Activated gamma-delta T cell treated with anti-CD3 and anti-CD28 coated beads, Interleukin-2, amount 50 U/mL, for 16 hours (primary cell): ENCODE results near the gene F3.

Source experiments
- DNase-seq: peaks from one replicate; pipeline ENCODE4 v3.0.0-alpha.2; 2020; ENCODE audit warnings: low read depth

The F3 gene

GRCh38 chr1:94527447-94528031, 14.0 kb downstream of the F3 start:
- DNase-seq = no peak

- DNase-seq = no peak
Measured at GRCh38 chr1:94526152-94526980, 15.2 kb downstream of the F3 start.

- no peak for DNase-seq
Measured at GRCh38 chr1:94524531-94524930, 17.0 kb downstream of the F3 start.

- no peak for DNase-seq
Measured at GRCh38 chr1:94522304-94522703, 19.3 kb downstream of the F3 start.

GRCh38 chr1:94519351-94519750, 22.2 kb downstream of the F3 start:
- no peak for DNase-seq

GRCh38 chr1:94515296-94515947, 26.1 kb downstream of the F3 start:
- no peak for DNase-seq

GRCh38 chr1:94514095-94514727, 27.3 kb downstream of the F3 start:
- no peak for DNase-seq

- no peak for DNase-seq
Measured at GRCh38 chr1:94512816-94513215, 28.7 kb downstream of the F3 start.

- no peak for DNase-seq
Measured at GRCh38 chr1:94504601-94505000, 37.0 kb downstream of the F3 start.

- no peak for DNase-seq
Measured at GRCh38 chr1:94503153-94503552, 38.4 kb downstream of the F3 start.

- no peak for DNase-seq
Measured at GRCh38 chr1:94501935-94502334, 39.6 kb downstream of the F3 start.

- DNase-seq = no peak
Measured at GRCh38 chr1:94501426-94501825, 40.1 kb downstream of the F3 start.

GRCh38 chr1:94496076-94496755, 45.3 kb downstream of the F3 start:
- no peak for DNase-seq

GRCh38 chr1:94490556-94490955, 51.0 kb downstream of the F3 start:
- no peak for DNase-seq

- no peak for DNase-seq
Measured at GRCh38 chr1:94486990-94487389, 54.6 kb downstream of the F3 start.

- no peak for DNase-seq
Measured at GRCh38 chr1:94481473-94481933, 60.1 kb downstream of the F3 start.

- DNase-seq = no peak
Measured at GRCh38 chr1:94479682-94480081, 61.9 kb downstream of the F3 start.
